ENCODE results near the gene HOXB1. TPM values are rescaled to one million over a fixed set of nuclear protein-coding genes. Genes with fewer than 3 reads are reported as not detected.
"Not testable (repeated sequence)": the region's sequence is repeated elsewhere in the genome, so short reads cannot be mapped to it uniquely, and the experiment has no call there.

HOXB1 gene
- total RNA-seq, 2 experiments from 2014 or later = not detected

- POLR2A ChIA-PET = no interaction called here
- no peaks in the 10 kb centered on the region for H3K36me3 Mint-ChIP-seq (ENCODE audit: low read depth)
Measured at GRCh38 chr17:48537316-48537715, 6.5 kb upstream of the HOXB1 start.

GRCh38 chr17:48535793-48536559, 5.2 kb upstream of the HOXB1 start:
- H3K4me3 ChIP-seq (ENCODE audit: low read length); ATAC-seq (ENCODE audit: poor library complexity); POLR2A ChIA-PET; H3K4me1 Mint-ChIP-seq (ENCODE audit: low read depth); H3K4me1 ChIP-seq (ENCODE audit: insufficient read depth, low read length); intact Hi-C loops (cut with DNase I, micrococcal nuclease); H3K4me3 Mint-ChIP-seq; H3K36me3 Mint-ChIP-seq (ENCODE audit: low read depth); H3K27me3 ChIP-seq (ENCODE audit: control insufficient read depth in 1 of 2, insufficient read depth in 2 of 2, low read length in 2 of 2); H3K27ac ChIP-seq (ENCODE audit: low read depth in 1 of 2, low read length in 2 of 2); DNase-seq; H3K27ac Mint-ChIP-seq; H3K36me3 ChIP-seq (ENCODE audit: insufficient read depth, low read length); H3K9me3 Mint-ChIP-seq; H3K9me3 ChIP-seq (ENCODE audit: control insufficient read depth in 1 of 2, insufficient read depth in 1 of 2, low read length in 2 of 2): not testable (repeated sequence)
- CTCF ChIA-PET = interaction anchor here (0.5 to 1.2 kb wide), 3 partner anchors 43 to 323 kb away, joined by 3 read pairs; no protein-coding TSS in a partner anchor
- peaks cover 30% of the 10 kb centered on the region for H3K27me3 Mint-ChIP-seq

More at GRCh38 chr17:48537316-48537715, 6.5 kb upstream of the HOXB1 start:
- H3K27ac Mint-ChIP-seq = no peak overlapping the region
- CTCF ChIA-PET = no interaction called here
- DNase-seq = no peak
- peaks cover 41% of the 10 kb centered on the region for H3K27me3 Mint-ChIP-seq
- Histone ChIP-seq H3K27me3 (ENCODE audit: control insufficient read depth in 1 of 2, insufficient read depth in 2 of 2, low read length in 2 of 2) (no peaks in the 10 kb centered on the region), H3K9me3 (ENCODE audit: control insufficient read depth in 1 of 2, insufficient read depth in 1 of 2, low read length in 2 of 2) (no peaks in the 10 kb centered on the region), H3K27ac (ENCODE audit: low read depth in 1 of 2, low read length in 2 of 2) (no peak overlapping the region), H3K4me3 (ENCODE audit: low read length) (no peak overlapping the region), H3K4me1 (ENCODE audit: insufficient read depth, low read length) (peaks cover 21% of the 10 kb centered on the region), H3K36me3 (ENCODE audit: insufficient read depth, low read length) (no peaks in the 10 kb centered on the region)
- H3K9me3 Mint-ChIP-seq = no peaks in the 10 kb centered on the region
- no peak overlapping the region for H3K4me3 Mint-ChIP-seq
- intact Hi-C loops (cut with DNase I, micrococcal nuclease) = no loop called here
- no peak for ATAC-seq (ENCODE audit: poor library complexity)
- no peak for TF ChIP-seq CTCF (IDR thresholded peaks at IDR 0.05)
- peaks cover 16% of the 10 kb centered on the region for H3K4me1 Mint-ChIP-seq (ENCODE audit: low read depth)

GRCh38 chr17:48532261-48532660, 1.4 kb upstream of the HOXB1 start:
- POLR2A ChIA-PET = no interaction called here
- intact Hi-C loops (cut with DNase I, micrococcal nuclease) = no loop called here
- TF ChIP-seq CTCF (IDR thresholded peaks at IDR 0.05) = no peak
- H3K27ac ChIP-seq (ENCODE audit: low read depth in 1 of 2, low read length in 2 of 2) = no peak overlapping the region
- H3K4me1 ChIP-seq (ENCODE audit: insufficient read depth, low read length) = no peaks in the 10 kb centered on the region
- CTCF ChIA-PET = interaction anchor here (0.5 to 2.2 kb wide), 2 partner anchors 24 to 39 kb away, joined by 4 to 6 read pairs; no protein-coding TSS in a partner anchor
- DNase-seq (no peak), ATAC-seq (ENCODE audit: poor library complexity) (no peak)
- peaks cover 0 to under 1% of the 10 kb centered on the region in 2 experiments for H3K9me3 ChIP-seq (ENCODE audit: control insufficient read depth in 1 of 2, insufficient read depth in 1 of 2, low read length in 2 of 2)
- H3K9me3 Mint-ChIP-seq = no peaks in the 10 kb centered on the region
- no peak overlapping the region for H3K4me3 ChIP-seq (ENCODE audit: low read length)
- no peaks in the 10 kb centered on the region for H3K36me3 ChIP-seq (ENCODE audit: insufficient read depth, low read length)
- H3K4me1 Mint-ChIP-seq (ENCODE audit: low read depth) = no peaks in the 10 kb centered on the region
- no peaks in the 10 kb centered on the region for H3K36me3 Mint-ChIP-seq (ENCODE audit: low read depth)
- H3K27me3 Mint-ChIP-seq = peaks cover 21% of the 10 kb centered on the region
- H3K4me3 Mint-ChIP-seq = no peak overlapping the region
- no peak overlapping the region for H3K27ac Mint-ChIP-seq
- H3K27me3 ChIP-seq (ENCODE audit: control insufficient read depth in 1 of 2, insufficient read depth in 2 of 2, low read length in 2 of 2) = peaks cover 0 to 2% of the 10 kb centered on the region in 2 experiments

All from CD4-positive, alpha-beta T cell (primary cell).